IMR-90 (cell line): ENCODE results near the gene CCR9. TPM values are rescaled to one million over a fixed set of nuclear protein-coding genes. Genes with fewer than 3 reads are reported as not detected.

Source experiments
- ATAC-seq: fragments of 200-7000 bp; cut with Tn5 transposase; 2 replicates; pipeline ENCODE4 v1.9.1; 2020; ENCODE audit warnings: low read depth, mild to moderate bottlenecking, moderate library complexity
- BruUV-seq: library from RNA; stranded (reverse); fragments of 400-500 nt; replicated peaks from 2 replicates; lab custom pipeline; 2021; lab: Mats Ljungman, UMichigan
- CTCF ChIA-PET: fragments of 300-600 bp; formaldehyde crosslinking; extraction: SDS; loops from one replicate; lab custom pipeline; 2021; ENCODE audit warnings: antibody characterized with exemption; lab: Yijun Ruan, JAX
- POLR2A ChIA-PET: fragments of 300-600 bp; sonication (Branson Sonifier 250); formaldehyde crosslinking; loops from one replicate; lab custom pipeline; 2022; ENCODE audit warnings: antibody characterized with exemption; ENCODE audit not compliant: unreplicated experiment; lab: Charles Lee
- DNase-seq: peaks from one replicate; pipeline ENCODE4 v3.0.0; 2013
- H2AFZ ChIP-seq: replicated peaks from 2 replicates; pipeline ENCODE3; 2013; ENCODE audit warnings: low read length, mild to moderate bottlenecking; ENCODE audit not compliant: poor library complexity
- H2AK5ac ChIP-seq: 2 replicates; pipeline ENCODE4 v1.6.1; 2013; ENCODE audit warnings: low read depth, low read length, inconsistent platforms
- H2AK9ac ChIP-seq: replicated peaks from 2 replicates; pipeline ENCODE3; 2013; ENCODE audit warnings: mild to moderate bottlenecking, low read depth, low read length, moderate library complexity; ENCODE audit not compliant: poor library complexity
- H2BK120ac ChIP-seq: 2 replicates; pipeline ENCODE4 v1.6.1; 2013; ENCODE audit warnings: low read depth, low read length, inconsistent platforms
- H2BK15ac ChIP-seq: 3 replicates; pipeline ENCODE4 v1.6.1; 2013; ENCODE audit warnings: low read depth, low read length, inconsistent platforms
- H2BK20ac ChIP-seq: 2 replicates; pipeline ENCODE4 v1.6.1; 2013; ENCODE audit warnings: low read depth, mild to moderate bottlenecking, inconsistent platforms, low read length, moderate library complexity
- H2BK5ac ChIP-seq: 2 replicates; pipeline ENCODE4 v1.6.1; 2013; ENCODE audit warnings: mild to moderate bottlenecking, low read depth, low read length, inconsistent platforms; ENCODE audit not compliant: poor library complexity, severe bottlenecking
- H3K14ac ChIP-seq: replicated peaks from 2 replicates; pipeline ENCODE4 v1.6.1; 2013; ENCODE audit warnings: low read depth, low read length, inconsistent platforms
- H3K18ac ChIP-seq: 2 replicates; pipeline ENCODE4 v1.6.1; 2013; ENCODE audit warnings: low read depth, low read length, control low read depth
- H3K23ac ChIP-seq: 2 replicates; pipeline ENCODE4 v1.6.1; 2013; ENCODE audit warnings: low read depth, low read length, inconsistent platforms
- H3K27ac ChIP-seq: 2 replicates; pipeline ENCODE4 v1.5.1; 2013; ENCODE audit warnings: mild to moderate bottlenecking, control low read depth, low read length; ENCODE audit not compliant: insufficient read depth
- H3K27me3 ChIP-seq: 2 replicates; pipeline ENCODE4 v1.6.1; 2013; ENCODE audit warnings: low read length; ENCODE audit not compliant: control insufficient read depth, insufficient read depth
- H3K36me3 ChIP-seq: 2 replicates; pipeline ENCODE4 v1.6.1; 2013; ENCODE audit warnings: low read length, mixed read lengths; ENCODE audit not compliant: control insufficient read depth, insufficient read depth
- H3K4ac ChIP-seq: 2 replicates; pipeline ENCODE4 v1.6.1; 2013; ENCODE audit warnings: low read depth, low read length, inconsistent platforms
- H3K4me1 ChIP-seq: 2 replicates; pipeline ENCODE4 v1.6.1; 2013; ENCODE audit warnings: low read length, mixed read lengths; ENCODE audit not compliant: control insufficient read depth, insufficient read depth
- H3K4me2 ChIP-seq: 2 replicates; pipeline ENCODE4 v1.6.1; 2013; ENCODE audit warnings: low read depth, mild to moderate bottlenecking, control low read depth, low read length, moderate library complexity
- H3K4me3 ChIP-seq: 2 replicates; pipeline ENCODE4 v1.5.1; 2013; ENCODE audit warnings: low read depth, mild to moderate bottlenecking, control low read depth, low read length, moderate library complexity; ENCODE audit not compliant: insufficient read depth
- H3K56ac ChIP-seq: 2 replicates; pipeline ENCODE4 v1.6.1; 2013; ENCODE audit warnings: low read length, inconsistent platforms; ENCODE audit not compliant: insufficient read depth; ENCODE audit errors: extremely low read depth
- H3K79me1 ChIP-seq, 2 experiments: 2 replicates each; pipeline ENCODE4 v1.6.1; 2013; ENCODE audit warnings: low read length in 2 of 2, inconsistent platforms in 1 of 2, low read depth in 1 of 2
- H3K9ac ChIP-seq: 2 replicates; pipeline ENCODE4 v1.6.1; 2013; ENCODE audit warnings: low read depth, low read length, control low read depth
- H3K9me1 ChIP-seq: 2 replicates; pipeline ENCODE4 v1.6.1; 2013; ENCODE audit warnings: low read length, inconsistent platforms; ENCODE audit not compliant: insufficient read depth
- H3K9me3 ChIP-seq: 2 replicates; pipeline ENCODE4 v1.6.1; 2013; ENCODE audit warnings: low read length; ENCODE audit not compliant: control insufficient read depth, insufficient read depth
- H4K20me1 ChIP-seq: 2 replicates; pipeline ENCODE4 v1.6.1; 2013; ENCODE audit warnings: low read length, inconsistent platforms; ENCODE audit not compliant: insufficient read depth
- H4K5ac ChIP-seq: 2 replicates; pipeline ENCODE4 v1.6.1; 2013; ENCODE audit warnings: mild to moderate bottlenecking, low read depth, low read length, control low read depth
- H4K8ac ChIP-seq, 2 experiments: 2 replicates each; pipeline ENCODE4 v1.6.1; 2013; ENCODE audit warnings: low read depth in 2 of 2, low read length in 2 of 2, control low read depth in 1 of 2, inconsistent platforms in 1 of 2
- H4K91ac ChIP-seq: 2 replicates; pipeline ENCODE4 v1.6.1; 2013; ENCODE audit warnings: low read depth, low read length, inconsistent platforms; ENCODE audit not compliant: insufficient read depth
- NFE2L2 ChIP-seq: fragments of 150-350 bp; IDR thresholded peaks from 2 replicates; pipeline ENCODE4 v1.6.1; 2016; ENCODE audit warnings: low read depth, mild to moderate bottlenecking, low read length
- RAD21 ChIP-seq: IDR thresholded peaks from 2 replicates; pipeline ENCODE4 v1.6.1; 2012; ENCODE audit warnings: low read length, improper control_type of control experiment
- WGBS, 2 experiments: methylation state at CpG; one replicate each; pipeline versions ENCODE4 v1.1.5 to v1.1.7; 2013; ENCODE audit warnings: missing lambda C conversion rate in 2 of 2; ENCODE audit not compliant: insufficient read length in 1 of 2; ENCODE audit errors: extremely low coverage in 2 of 2; 5-methylcytosine and 5-hydroxymethylcytosine counted together
- dilution Hi-C: fragments of 300-500 bp; cut with HindIII; formaldehyde crosslinking; loops from one replicate; pipeline ENCODE4 v1.14.3; 2018; ENCODE audit warnings: low sequenced_read_pairs; ENCODE audit not compliant: unreplicated experiment
- in situ Hi-C: fragments of 300-500 bp; cut with MboI; formaldehyde crosslinking; loops from 3 replicates; pipeline ENCODE4 v1.14.3; 2019; ENCODE audit warnings: low sequenced_read_pairs, inconsistent platforms, mixed read lengths
- intact Hi-C: fragments of 100-400 bp; cut with micrococcal nuclease; formaldehyde crosslinking; loops from 2 replicates; pipeline ENCODE4 v1.10.0; 2022
- polyA plus RNA-seq, 3 experiments: library from polyadenylated mRNA; depleted of rRNA; stranded (reverse); fragments of >200 nt; gene quantifications; 2 replicates each; pipeline ENCODE4 v1.2.3, GENCODE V29; 2012; ENCODE audit warnings: low replicate concordance in 1 of 3
- total RNA-seq: library from RNA; depleted of rRNA; stranded (reverse); fragments of >200 nt; gene quantifications from 2 replicates; pipeline ENCODE4 v1.2.3, GENCODE V29; 2012

CCR9 gene
- total and polyA plus RNA-seq, 2 of the 4 experiments (the other 2 are of a cell fraction), result not detected

DNA sequence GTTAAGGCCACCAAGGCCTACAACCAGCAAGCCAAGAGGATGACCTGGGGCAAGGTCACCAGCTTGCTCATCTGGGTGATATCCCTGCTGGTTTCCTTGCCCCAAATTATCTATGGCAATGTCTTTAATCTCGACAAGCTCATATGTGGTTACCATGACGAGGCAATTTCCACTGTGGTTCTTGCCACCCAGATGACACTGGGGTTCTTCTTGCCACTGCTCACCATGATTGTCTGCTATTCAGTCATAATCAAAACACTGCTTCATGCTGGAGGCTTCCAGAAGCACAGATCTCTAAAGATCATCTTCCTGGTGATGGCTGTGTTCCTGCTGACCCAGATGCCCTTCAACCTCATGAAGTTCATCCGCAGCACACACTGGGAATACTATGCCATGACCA, 60.5 kb downstream of the CCR9 start:
- H3K4me2 ChIP-seq, result no peak overlapping the region
- peaks cover 34% of the 10 kb centered on the region for H3K36me3 ChIP-seq
- peak overlapping the region; percentile 85 for H2AK5ac ChIP-seq
- H3K79me1 ChIP-seq, result peaks cover 0 to 4% of the 10 kb centered on the region in 2 experiments; a peak in 1 of 4 replicates
- H3K23ac ChIP-seq, result peak overlapping the region; percentile 54
- H3K9me1 ChIP-seq, result peaks cover 42% of the 10 kb centered on the region
- H3K4me3 ChIP-seq, result no peak overlapping the region
- in situ Hi-C loops (loop anchor here (10.0 kb wide), 1 partner anchor 428 kb away; the partner anchor contains the start of gene CCR5), intact Hi-C loops (no loop called here), dilution Hi-C loops (no loop called here)
- H3K56ac ChIP-seq, result peak overlapping the region; percentile 14; the same call in 1 of the 2 replicates
- no peaks in the 10 kb centered on the region for H3K27me3 ChIP-seq
- POLR2A ChIA-PET, result no interaction called here
- H3K27ac ChIP-seq, result peak overlapping the region; percentile 82
- peaks cover 33% of the 10 kb centered on the region for H3K4me1 ChIP-seq
- 96% methylated on average over 3 of the region's 3 CpGs; no CpG with 5 or more reads in 1 of the 2 experiments for WGBS, 2 experiments
- peak overlapping the region; percentile 69 for H3K14ac ChIP-seq
- ATAC-seq, result no peak
- peak; percentile 46; the same call in 1 of the 2 replicates for TF ChIP-seq NFE2L2
- TF ChIP-seq RAD21, result no peak
- H2BK20ac ChIP-seq, result peak overlapping the region; percentile 83
- peak overlapping the region; percentile 89 for H2BK120ac ChIP-seq
- no peak overlapping the region for H3K9ac ChIP-seq
- H2AFZ ChIP-seq, result no peak overlapping the region
- H4K5ac ChIP-seq, result peak overlapping the region; percentile 90
- H3K9me3 ChIP-seq, result no peaks in the 10 kb centered on the region
- no peak for DNase-seq
- H3K18ac ChIP-seq, result peak overlapping the region; percentile 98
- peak overlapping the region; percentile 86; the same call in 2 of the 3 replicates for H2BK15ac ChIP-seq
- H3K4ac ChIP-seq, result peak overlapping the region; percentile 98
- peaks cover 7% of the 10 kb centered on the region; the same call in 1 of the 2 replicates for H4K20me1 ChIP-seq
- no peak overlapping the region for H2AK9ac ChIP-seq
- peak overlapping the region; percentile 76 for H2BK5ac ChIP-seq
- H4K91ac ChIP-seq, result peak overlapping the region; percentile 95
- no TSS peak for BruUV-seq
- CTCF ChIA-PET, result interaction anchor here (0.9 to 2.8 kb wide), 3 partner anchors 8 to 132 kb away, joined by 3 to 9 read pairs (median 5); no protein-coding TSS in a partner anchor
- peak overlapping the region; percentile 44 to 75 for H4K8ac ChIP-seq
